Neural progenitor cell (in vitro differentiated cells): ENCODE data around the gene USP36. TPM values are rescaled to one million over a fixed set of nuclear protein-coding genes. Genes with fewer than 3 reads are reported as not detected.

Experiments
- DNase-seq: peaks from one replicate; pipeline ENCODE4 v3.0.0-alpha.2; 2016; ENCODE audit warnings: low spot score
- H2AFZ ChIP-seq: fragments of 200-600 bp; sonication (generic); replicated peaks from 2 replicates; pipeline ENCODE4 v1.6.1; 2016; ENCODE audit warnings: antibody characterized with exemption
- H3F3A ChIP-seq: fragments of 200-600 bp; sonication (generic); 2 replicates; pipeline ENCODE4 v1.6.1; 2016; ENCODE audit warnings: antibody characterized with exemption, low read depth
- H3K27ac ChIP-seq: fragments of 200-600 bp; sonication (generic); 2 replicates; pipeline ENCODE4 v1.5.1; 2016; ENCODE audit warnings: mild to moderate bottlenecking
- H3K27me3 ChIP-seq: fragments of 200-600 bp; sonication (generic); 2 replicates; pipeline ENCODE4 v1.6.1; 2016; ENCODE audit warnings: mild to moderate bottlenecking, moderate library complexity
- H3K36me3 ChIP-seq: fragments of 200-600 bp; sonication (generic); 2 replicates; pipeline ENCODE4 v1.5.1; 2016
- H3K4me1 ChIP-seq: fragments of 200-600 bp; sonication (generic); 2 replicates; pipeline ENCODE4 v1.6.1; 2016; ENCODE audit warnings: mixed run types
- H3K4me2 ChIP-seq: fragments of 200-600 bp; sonication (generic); 2 replicates; pipeline ENCODE4 v1.6.1; 2016
- H3K4me3 ChIP-seq: fragments of 200-600 bp; sonication (generic); 2 replicates; pipeline ENCODE4 v1.5.1; 2016
- H3K79me2 ChIP-seq: fragments of 200-600 bp; sonication (generic); 2 replicates; pipeline ENCODE4 v1.6.1; 2016; ENCODE audit warnings: low read depth
- H3K9ac ChIP-seq: fragments of 200-600 bp; sonication (generic); 2 replicates; pipeline ENCODE4 v1.6.1; 2016
- H3K9me3 ChIP-seq: fragments of 200-600 bp; sonication (generic); 2 replicates; pipeline ENCODE4 v1.5.1; 2016; ENCODE audit warnings: low read depth
- H4K20me1 ChIP-seq: fragments of 200-600 bp; sonication (generic); 2 replicates; pipeline ENCODE4 v1.6.1; 2016; ENCODE audit warnings: low read depth
- H3K27ac Mint-ChIP-seq: 3 replicates; pipeline ENCODE4 v1.8.0; 2021; ENCODE audit warnings: mixed read lengths
- H3K27me3 Mint-ChIP-seq: 2 replicates; pipeline ENCODE4 v1.8.0; 2022; ENCODE audit warnings: low read depth, mild to moderate bottlenecking, inconsistent platforms, moderate library complexity, mixed read lengths; ENCODE audit not compliant: insufficient read depth
- H3K36me3 Mint-ChIP-seq: 3 replicates; pipeline ENCODE4 v1.8.0; 2021; ENCODE audit warnings: mixed read lengths
- H3K4me1 Mint-ChIP-seq: 3 replicates; pipeline ENCODE4 v1.8.0; 2021; ENCODE audit warnings: mixed read lengths
- H3K4me3 Mint-ChIP-seq: 3 replicates; pipeline ENCODE4 v1.8.0; 2021; ENCODE audit warnings: mild to moderate bottlenecking, moderate library complexity, mixed read lengths
- H3K9me3 Mint-ChIP-seq: 3 replicates; pipeline ENCODE4 v1.8.0; 2020; ENCODE audit warnings: mixed read lengths
- CTCF ChIP-seq: fragments of 200-600 bp; sonication (generic); IDR thresholded peaks from 2 replicates; pipeline ENCODE4 v1.5.1; 2017; ENCODE audit warnings: antibody characterized with exemption, mild to moderate bottlenecking
- EZH2 ChIP-seq: fragments of 200-600 bp; sonication (generic); IDR thresholded peaks from 2 replicates; pipeline ENCODE4 v1.6.1; 2017; ENCODE audit warnings: antibody characterized with exemption, mild to moderate bottlenecking, moderate library complexity
- EZH2phosphoT487 ChIP-seq: fragments of 200-600 bp; sonication (generic); IDR thresholded peaks from 2 replicates; pipeline ENCODE4 v1.6.1; 2017; ENCODE audit warnings: antibody characterized with exemption
- total RNA-seq: library from RNA; depleted of rRNA; stranded (reverse); fragments of >200 nt; gene quantifications from 2 replicates; pipeline ENCODE4 v1.2.3, GENCODE V29; 2015; ENCODE audit warnings: low replicate concordance

Gene USP36
- total RNA-seq, 1 donor from 2014 or later = 16.6 TPM

DNA sequence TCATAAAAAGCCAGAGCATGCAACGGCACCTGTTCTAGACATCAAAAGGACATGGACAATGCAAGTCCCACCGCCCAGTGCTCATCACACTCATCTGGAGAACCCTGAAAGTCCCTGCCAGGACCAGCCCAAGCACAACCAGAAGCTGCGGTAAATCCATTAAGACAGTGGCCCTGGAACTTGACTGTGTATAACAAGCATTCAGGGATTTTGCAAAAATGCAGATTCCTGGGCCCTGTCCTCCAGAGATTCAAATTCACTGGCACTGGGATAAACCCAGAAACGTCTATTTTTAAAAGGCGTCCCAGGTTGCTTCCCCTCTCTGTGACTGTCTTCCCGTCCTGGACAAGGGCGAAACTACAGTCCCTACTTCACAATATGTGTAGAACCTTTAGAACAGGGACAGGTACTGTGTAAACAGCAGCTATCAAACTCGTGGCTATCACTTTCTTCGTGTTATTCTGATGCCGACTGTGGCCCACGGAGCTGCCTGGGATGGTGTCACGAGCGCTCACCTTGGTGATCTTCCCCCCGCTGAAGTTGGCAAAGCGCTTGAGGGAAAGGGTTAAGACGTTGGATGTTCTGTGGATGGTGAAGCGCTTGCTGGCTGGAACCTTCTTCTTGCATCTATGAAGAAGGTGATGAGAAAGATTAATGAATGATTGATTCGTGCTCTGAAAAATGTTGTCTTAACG lies 22.3 kb downstream of the USP36 start:
- H3K9ac ChIP-seq = no peak overlapping the region
- peaks cover 4% of the 10 kb centered on the region for H4K20me1 ChIP-seq
- H3F3A ChIP-seq = no peaks in the 10 kb centered on the region
- H3K9me3 Mint-ChIP-seq = no peaks in the 10 kb centered on the region
- H3K36me3 Mint-ChIP-seq = peaks cover 35% of the 10 kb centered on the region
- no peak overlapping the region for H3K27ac ChIP-seq
- H3K27ac Mint-ChIP-seq = no peak overlapping the region
- no peak for TF ChIP-seq EZH2phosphoT487
- TF ChIP-seq CTCF = no peak
- TF ChIP-seq EZH2 = no peak
- H3K4me3 Mint-ChIP-seq = no peak overlapping the region
- no peaks in the 10 kb centered on the region for H3K9me3 ChIP-seq
- H3K27me3 ChIP-seq = no peaks in the 10 kb centered on the region
- no peak for DNase-seq
- peaks cover under 1% of the 10 kb centered on the region for H3K4me1 ChIP-seq
- H3K36me3 ChIP-seq = peaks cover 6% of the 10 kb centered on the region
- H3K79me2 ChIP-seq = no peaks in the 10 kb centered on the region
- H3K4me1 Mint-ChIP-seq = peaks cover 6% of the 10 kb centered on the region
- H3K4me3 ChIP-seq = no peak overlapping the region
- H3K4me2 ChIP-seq = no peak overlapping the region
- no peak overlapping the region for H2AFZ ChIP-seq
- H3K27me3 Mint-ChIP-seq = no peaks in the 10 kb centered on the region

- no peaks in the 10 kb centered on the region for H3K9me3 Mint-ChIP-seq
- peaks cover 31% of the 10 kb centered on the region for H3K36me3 Mint-ChIP-seq
These were observed 23.5 kb downstream of the USP36 start for GRCh38 chr17:78817123-78817522.

DNA sequence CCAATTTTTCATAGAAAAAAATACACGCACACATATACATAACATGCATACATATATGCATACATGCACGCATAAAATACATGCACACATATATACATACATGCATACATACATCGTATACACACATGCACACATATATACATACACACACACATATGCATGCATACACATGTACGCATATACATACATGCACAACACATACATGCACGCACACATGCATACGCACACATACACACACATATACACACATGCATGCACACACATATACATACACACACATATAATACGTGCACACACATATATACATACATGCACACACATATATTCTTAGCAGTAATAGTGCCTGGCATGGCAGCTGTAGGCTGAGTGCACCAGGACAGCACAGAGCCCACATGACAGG lies 24.9 kb downstream of the USP36 start:
- Histone ChIP-seq H3K4me3 (no peak overlapping the region), H3K9ac (no peak overlapping the region), H3K27me3 (no peaks in the 10 kb centered on the region), H2AFZ (no peak overlapping the region), H3K36me3 (peaks cover 6% of the 10 kb centered on the region), H3K9me3 (no peaks in the 10 kb centered on the region), H3K79me2 (no peaks in the 10 kb centered on the region), H3K27ac (no peak overlapping the region), H4K20me1 (no peaks in the 10 kb centered on the region), H3F3A (no peaks in the 10 kb centered on the region), H3K4me2 (no peak overlapping the region), H3K4me1 (no peaks in the 10 kb centered on the region)
- H3K4me3 Mint-ChIP-seq = no peak overlapping the region
- H3K4me1 Mint-ChIP-seq = no peaks in the 10 kb centered on the region
- TF ChIP-seq EZH2 (no peak), EZH2phosphoT487 (no peak), CTCF (no peak)
- H3K27me3 Mint-ChIP-seq = no peaks in the 10 kb centered on the region
- H3K9me3 Mint-ChIP-seq = no peaks in the 10 kb centered on the region
- H3K27ac Mint-ChIP-seq = no peak overlapping the region
- H3K36me3 Mint-ChIP-seq = peaks cover 34% of the 10 kb centered on the region
- no peak for DNase-seq

More at GRCh38 chr17:78817123-78817522, 23.5 kb downstream of the USP36 start:
- no peak overlapping the region for H3K4me3 Mint-ChIP-seq
- DNase-seq = no peak
- Histone ChIP-seq H3K4me1 (no peaks in the 10 kb centered on the region), H3K4me3 (no peak overlapping the region), H3K9ac (no peak overlapping the region), H4K20me1 (no peaks in the 10 kb centered on the region), H3F3A (no peaks in the 10 kb centered on the region), H3K36me3 (peaks cover 6% of the 10 kb centered on the region), H3K79me2 (no peaks in the 10 kb centered on the region), H3K9me3 (no peaks in the 10 kb centered on the region), H2AFZ (no peak overlapping the region), H3K4me2 (no peak overlapping the region), H3K27ac (no peak overlapping the region), H3K27me3 (no peaks in the 10 kb centered on the region)
- no peaks in the 10 kb centered on the region for H3K4me1 Mint-ChIP-seq
- no peak overlapping the region for H3K27ac Mint-ChIP-seq
- TF ChIP-seq CTCF (no peak), EZH2 (no peak), EZH2phosphoT487 (no peak)
- H3K27me3 Mint-ChIP-seq = no peaks in the 10 kb centered on the region
